ENCODE results near the gene ADAMTS3.
"Not testable (repeated sequence)": the region's sequence is repeated elsewhere in the genome, so short reads cannot be mapped to it uniquely, and the experiment has no call there.

Gene ADAMTS3

DNA sequence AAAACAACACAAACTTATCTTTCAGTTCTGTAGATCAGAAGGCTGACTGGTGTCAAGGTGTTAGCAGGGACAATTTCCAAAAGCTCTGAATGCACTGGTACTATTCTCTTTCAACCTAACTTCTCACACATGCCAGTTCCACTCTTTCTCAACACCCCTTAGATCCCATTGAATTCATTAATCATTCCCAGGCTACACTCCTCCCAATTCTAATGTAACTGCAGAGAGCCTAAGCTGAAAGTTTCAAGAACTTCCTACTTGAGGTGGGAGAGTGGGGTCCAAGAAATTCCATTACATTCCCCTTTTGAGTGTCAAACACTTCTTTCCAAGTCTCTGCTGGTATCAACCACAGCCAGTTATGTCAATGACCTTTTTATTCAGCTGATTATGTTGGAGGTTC, 142.0 kb downstream of the ADAMTS3 start:
- no peaks in the 10 kb centered on the region for H3K9me3 ChIP-seq (replicated peaks in 1 of 2; ENCODE audit: control insufficient read depth in 2 of 2, insufficient read depth in 1 of 2, low read depth in 1 of 2, low read length in 2 of 2)
- no peak overlapping the region for H4K91ac ChIP-seq (ENCODE audit: low read depth, low read length, poor library complexity)
- H3K14ac ChIP-seq (ENCODE audit: low read length): no peak overlapping the region
- no peak overlapping the region for H2BK120ac ChIP-seq (ENCODE audit: low read depth, low read length)
- H4K8ac ChIP-seq (ENCODE audit: low read depth, low read length): no peak overlapping the region
- DNase-seq (ENCODE audit: low spot score): no peak
- H3K79me1 ChIP-seq (ENCODE audit: low read depth, low read length): no peaks in the 10 kb centered on the region
- H2BK5ac ChIP-seq (ENCODE audit: low read length): no peak overlapping the region
- H3K4me2 ChIP-seq (ENCODE audit: insufficient read depth, low read length, poor library complexity, severe bottlenecking): no peak overlapping the region
- H2AFZ ChIP-seq (ENCODE audit: low read length): no peak overlapping the region
- no peaks in the 10 kb centered on the region for H3K4me1 ChIP-seq (ENCODE audit: control insufficient read depth in 2 of 2, insufficient read depth in 1 of 2, low read depth in 1 of 2, low read length in 2 of 2)
- no peak overlapping the region for H2BK12ac ChIP-seq (ENCODE audit: low read length)
- H3K4ac ChIP-seq (ENCODE audit: low read length): no peak overlapping the region
- H2AK5ac ChIP-seq (ENCODE audit: low read depth, low read length): no peak overlapping the region
- no peak overlapping the region for H3K27ac ChIP-seq (replicated peaks; ENCODE audit: low read length)
- H3K18ac ChIP-seq (ENCODE audit: low read length): no peak overlapping the region
- no peak overlapping the region for H3K4me3 ChIP-seq (ENCODE audit: low read length in 2 of 2)
- H3K23ac ChIP-seq (ENCODE audit: low read depth, low read length, poor library complexity): no peak overlapping the region
- H2BK15ac ChIP-seq (ENCODE audit: low read length): no peak overlapping the region
- H3K36me3 ChIP-seq (replicated peaks in 1 of 2; ENCODE audit: control insufficient read depth in 2 of 2, insufficient read depth in 2 of 2, low read length in 2 of 2): no peaks in the 10 kb centered on the region
- no peaks in the 10 kb centered on the region for H3K27me3 ChIP-seq (ENCODE audit: control insufficient read depth in 3 of 3, insufficient read depth in 3 of 3, low read depth in 1 of 3, low read length in 3 of 3)
- no peak overlapping the region for H3K9ac ChIP-seq (ENCODE audit: low read depth, low read length, poor library complexity)

DNA sequence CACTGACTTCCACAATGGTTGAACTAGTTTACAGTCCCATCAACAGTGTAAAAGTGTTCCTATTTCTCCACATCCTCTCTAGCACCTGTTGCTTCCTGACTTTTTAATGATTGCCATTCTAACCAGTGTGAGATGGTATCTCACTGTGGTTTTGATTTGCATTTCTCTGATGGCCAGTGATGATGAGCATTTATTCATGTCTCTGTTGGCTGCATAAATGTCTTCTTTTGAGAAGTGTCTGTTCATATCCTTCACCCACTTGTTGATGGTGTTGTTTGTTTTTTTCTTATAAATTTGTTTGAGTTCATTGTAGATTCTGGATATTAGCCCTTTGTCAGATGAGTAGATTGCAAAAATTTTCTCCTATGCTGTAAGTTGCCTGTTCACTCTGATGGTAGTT, 143.1 kb downstream of the ADAMTS3 start:
- not testable (repeated sequence) for DNase-seq (ENCODE audit: low spot score); H2BK12ac ChIP-seq (ENCODE audit: low read length); H3K4ac ChIP-seq (ENCODE audit: low read length); H3K4me2 ChIP-seq (ENCODE audit: insufficient read depth, low read length, poor library complexity, severe bottlenecking); H3K18ac ChIP-seq (ENCODE audit: low read length); H2AK5ac ChIP-seq (ENCODE audit: low read depth, low read length); H3K27ac ChIP-seq (replicated peaks; ENCODE audit: low read length); H3K14ac ChIP-seq (ENCODE audit: low read length); H3K4me3 ChIP-seq (ENCODE audit: low read length in 2 of 2); H2BK120ac ChIP-seq (ENCODE audit: low read depth, low read length); H3K9me3 ChIP-seq (replicated peaks in 1 of 2; ENCODE audit: control insufficient read depth in 2 of 2, insufficient read depth in 1 of 2, low read depth in 1 of 2, low read length in 2 of 2); H2BK5ac ChIP-seq (ENCODE audit: low read length); H3K27me3 ChIP-seq (ENCODE audit: control insufficient read depth in 3 of 3, insufficient read depth in 3 of 3, low read depth in 1 of 3, low read length in 3 of 3); H3K23ac ChIP-seq (ENCODE audit: low read depth, low read length, poor library complexity); H3K36me3 ChIP-seq (replicated peaks in 1 of 2; ENCODE audit: control insufficient read depth in 2 of 2, insufficient read depth in 2 of 2, low read length in 2 of 2); H4K91ac ChIP-seq (ENCODE audit: low read depth, low read length, poor library complexity); H3K4me1 ChIP-seq (ENCODE audit: control insufficient read depth in 2 of 2, insufficient read depth in 1 of 2, low read depth in 1 of 2, low read length in 2 of 2); H2AFZ ChIP-seq (ENCODE audit: low read length); H4K8ac ChIP-seq (ENCODE audit: low read depth, low read length); H3K9ac ChIP-seq (ENCODE audit: low read depth, low read length, poor library complexity); H3K79me1 ChIP-seq (ENCODE audit: low read depth, low read length); H2BK15ac ChIP-seq (ENCODE audit: low read length)

DNA sequence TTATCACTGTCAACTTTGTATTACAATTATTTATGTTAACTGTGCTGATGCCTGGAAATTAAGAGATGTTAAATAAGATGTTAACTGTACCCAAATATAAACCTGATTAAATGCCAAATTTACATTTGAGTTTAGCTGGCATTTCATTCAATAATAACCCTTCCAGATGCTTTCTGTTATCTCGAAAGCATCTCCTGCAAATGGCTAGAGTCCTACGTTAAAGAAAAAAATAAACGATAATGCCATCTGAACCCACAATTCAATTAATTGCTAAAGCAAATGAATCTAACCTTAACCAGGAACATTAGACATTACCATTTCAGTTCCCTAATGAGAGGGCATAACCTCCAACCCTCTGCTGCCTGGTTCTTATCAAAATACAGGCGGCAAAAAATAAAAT, 145.0 kb downstream of the ADAMTS3 start:
- WGBS, 2 donors (ENCODE audit: extremely low coverage in 2 of 2, insufficient read length in 2 of 2, insufficient replicate concordance in 1 of 2): no CpG with 5 or more reads among the region's 4 CpGs
- Histone ChIP-seq H2BK120ac (ENCODE audit: low read depth, low read length) (no peak overlapping the region), H4K91ac (ENCODE audit: low read depth, low read length, poor library complexity) (no peak overlapping the region), H3K18ac (ENCODE audit: low read length) (no peak overlapping the region), H3K79me1 (ENCODE audit: low read depth, low read length) (no peaks in the 10 kb centered on the region), H2BK12ac (ENCODE audit: low read length) (no peak overlapping the region), H4K8ac (ENCODE audit: low read depth, low read length) (no peak overlapping the region), H2BK15ac (ENCODE audit: low read length) (no peak overlapping the region), H3K27ac (replicated peaks; ENCODE audit: low read length) (no peak overlapping the region), H2BK5ac (ENCODE audit: low read length) (no peak overlapping the region), H3K9ac (ENCODE audit: low read depth, low read length, poor library complexity) (no peak overlapping the region), H3K14ac (ENCODE audit: low read length) (no peak overlapping the region), H3K27me3 (ENCODE audit: control insufficient read depth in 3 of 3, insufficient read depth in 3 of 3, low read depth in 1 of 3, low read length in 3 of 3) (no peaks in the 10 kb centered on the region), H3K36me3 (replicated peaks in 1 of 2; ENCODE audit: control insufficient read depth in 2 of 2, insufficient read depth in 2 of 2, low read length in 2 of 2) (no peaks in the 10 kb centered on the region), H2AFZ (ENCODE audit: low read length) (no peak overlapping the region), H2AK5ac (ENCODE audit: low read depth, low read length) (no peak overlapping the region), H3K4me1 (ENCODE audit: control insufficient read depth in 2 of 2, insufficient read depth in 1 of 2, low read depth in 1 of 2, low read length in 2 of 2) (no peaks in the 10 kb centered on the region), H3K4me2 (ENCODE audit: insufficient read depth, low read length, poor library complexity, severe bottlenecking) (no peak overlapping the region), H3K9me3 (replicated peaks in 1 of 2; ENCODE audit: control insufficient read depth in 2 of 2, insufficient read depth in 1 of 2, low read depth in 1 of 2, low read length in 2 of 2) (no peaks in the 10 kb centered on the region), H3K23ac (ENCODE audit: low read depth, low read length, poor library complexity) (no peak overlapping the region), H3K4me3 (ENCODE audit: low read length in 2 of 2) (no peak overlapping the region), H3K4ac (ENCODE audit: low read length) (no peak overlapping the region)
- DNase-seq (ENCODE audit: low spot score): no peak

DNA sequence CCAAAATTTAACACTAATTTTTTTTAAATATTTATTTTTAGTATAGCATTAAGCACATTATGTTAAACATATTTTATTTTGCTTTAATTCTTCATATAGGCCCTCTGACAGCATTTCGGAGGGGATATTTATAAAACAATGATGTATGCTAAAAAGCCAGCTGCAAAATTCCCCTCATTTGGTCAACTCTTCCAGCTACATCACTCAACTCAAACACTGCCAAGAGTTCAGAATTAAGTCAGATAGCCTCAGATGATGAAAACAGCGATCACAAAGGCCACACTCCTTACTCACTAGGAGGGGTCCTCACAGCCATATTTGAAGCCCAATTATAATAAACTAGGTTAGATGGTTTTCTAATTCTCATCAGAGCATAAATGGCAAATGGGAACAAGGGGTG, 146.6 kb downstream of the ADAMTS3 start:
- no peak overlapping the region for H4K8ac ChIP-seq (ENCODE audit: low read depth, low read length)
- H3K14ac ChIP-seq (ENCODE audit: low read length): no peak overlapping the region
- H2BK120ac ChIP-seq (ENCODE audit: low read depth, low read length): no peak overlapping the region
- H3K27ac ChIP-seq (replicated peaks; ENCODE audit: low read length): no peak overlapping the region
- H2AFZ ChIP-seq (ENCODE audit: low read length): no peak overlapping the region
- H3K9me3 ChIP-seq (replicated peaks in 1 of 2; ENCODE audit: control insufficient read depth in 2 of 2, insufficient read depth in 1 of 2, low read depth in 1 of 2, low read length in 2 of 2): no peaks in the 10 kb centered on the region
- no peak overlapping the region for H2BK15ac ChIP-seq (ENCODE audit: low read length)
- H3K4me2 ChIP-seq (ENCODE audit: insufficient read depth, low read length, poor library complexity, severe bottlenecking): no peak overlapping the region
- H4K91ac ChIP-seq (ENCODE audit: low read depth, low read length, poor library complexity): no peak overlapping the region
- no peaks in the 10 kb centered on the region for H3K79me1 ChIP-seq (ENCODE audit: low read depth, low read length)
- H2BK5ac ChIP-seq (ENCODE audit: low read length): no peak overlapping the region
- DNase-seq (ENCODE audit: low spot score): no peak
- no peaks in the 10 kb centered on the region for H3K27me3 ChIP-seq (ENCODE audit: control insufficient read depth in 3 of 3, insufficient read depth in 3 of 3, low read depth in 1 of 3, low read length in 3 of 3)
- no peak overlapping the region for H3K4me3 ChIP-seq (ENCODE audit: low read length in 2 of 2)
- no peak overlapping the region for H2BK12ac ChIP-seq (ENCODE audit: low read length)
- no peak overlapping the region for H2AK5ac ChIP-seq (ENCODE audit: low read depth, low read length)
- no peak overlapping the region for H3K4ac ChIP-seq (ENCODE audit: low read length)
- H3K4me1 ChIP-seq (ENCODE audit: control insufficient read depth in 2 of 2, insufficient read depth in 1 of 2, low read depth in 1 of 2, low read length in 2 of 2): no peaks in the 10 kb centered on the region
- H3K9ac ChIP-seq (ENCODE audit: low read depth, low read length, poor library complexity): no peak overlapping the region
- no peaks in the 10 kb centered on the region for H3K36me3 ChIP-seq (replicated peaks in 1 of 2; ENCODE audit: control insufficient read depth in 2 of 2, insufficient read depth in 2 of 2, low read length in 2 of 2)
- no peak overlapping the region for H3K18ac ChIP-seq (ENCODE audit: low read length)
- whole genome bisulfite sequencing, 2 donors (ENCODE audit: extremely low coverage in 2 of 2, insufficient read length in 2 of 2, insufficient replicate concordance in 1 of 2): no CpG with 5 or more reads among the region's 2 CpGs
- no peak overlapping the region for H3K23ac ChIP-seq (ENCODE audit: low read depth, low read length, poor library complexity)
